ENCODE data around the gene GPRIN1. TPM values are rescaled to one million over a fixed set of nuclear protein-coding genes. Genes with fewer than 3 reads are reported as not detected.

Gene GPRIN1
- total RNA-seq, 2 donors from 2014 or later, result 0.27 to 2.0 TPM

- Histone ChIP-seq H3K4me3 (no peak overlapping the region), H3K4me1 (ENCODE audit: control insufficient read depth in 1 of 2, low read depth in 2 of 2) (no peaks in the 10 kb centered on the region), H3K27me3 (replicated peaks; ENCODE audit: insufficient read depth) (no peaks in the 10 kb centered on the region), H3K27ac (no peak overlapping the region), H3K36me3 (no peaks in the 10 kb centered on the region), H3K9me3 (no peaks in the 10 kb centered on the region)
- ATAC-seq (ENCODE audit: insufficient number of reproducible peaks, low FRiP score, low read depth), result no peak
- peak; percentile 71 for TF ChIP-seq CTCF (IDR thresholded peaks at IDR 0.05)
- DNase-seq (ENCODE audit: low spot score), result no peak
These were observed 36.2 kb downstream of the GPRIN1 start for GRCh38 chr5:176573564-176574296.

GRCh38 chr5:176570044-176570443 is 39.9 kb downstream of the GPRIN1 start:
- ATAC-seq (ENCODE audit: insufficient number of reproducible peaks, low FRiP score, low read depth), result no peak
- Histone ChIP-seq H3K36me3 (no peaks in the 10 kb centered on the region), H3K4me3 (no peak overlapping the region), H3K4me1 (ENCODE audit: control insufficient read depth in 1 of 2, low read depth in 2 of 2) (no peaks in the 10 kb centered on the region), H3K9me3 (no peaks in the 10 kb centered on the region), H3K27me3 (replicated peaks; ENCODE audit: insufficient read depth) (no peaks in the 10 kb centered on the region), H3K27ac (no peak overlapping the region)
- no peak for TF ChIP-seq CTCF (IDR thresholded peaks at IDR 0.05)
- no peak for DNase-seq (ENCODE audit: low spot score)

GRCh38 chr5:176568657-176569056 is 41.3 kb downstream of the GPRIN1 start:
- ATAC-seq (ENCODE audit: insufficient number of reproducible peaks, low FRiP score, low read depth), result no peak
- no peak for DNase-seq (ENCODE audit: low spot score)
- no peak for TF ChIP-seq CTCF (IDR thresholded peaks at IDR 0.05)
- H3K27me3 ChIP-seq (replicated peaks; ENCODE audit: insufficient read depth), result no peaks in the 10 kb centered on the region
- no peaks in the 10 kb centered on the region for H3K9me3 ChIP-seq
- no peak overlapping the region for H3K27ac ChIP-seq
- no peak overlapping the region for H3K4me3 ChIP-seq
- no peaks in the 10 kb centered on the region for H3K36me3 ChIP-seq
- H3K4me1 ChIP-seq (ENCODE audit: control insufficient read depth in 1 of 2, low read depth in 2 of 2), result no peaks in the 10 kb centered on the region

GRCh38 chr5:176565760-176566288 is 44.1 kb downstream of the GPRIN1 start:
- Histone ChIP-seq H3K27ac (no peak overlapping the region), H3K36me3 (no peaks in the 10 kb centered on the region), H3K4me3 (no peak overlapping the region), H3K27me3 (replicated peaks; ENCODE audit: insufficient read depth) (no peaks in the 10 kb centered on the region), H3K4me1 (ENCODE audit: control insufficient read depth in 1 of 2, low read depth in 2 of 2) (no peaks in the 10 kb centered on the region), H3K9me3 (no peaks in the 10 kb centered on the region)
- no peak for TF ChIP-seq CTCF (IDR thresholded peaks at IDR 0.05)
- no peak for ATAC-seq (ENCODE audit: insufficient number of reproducible peaks, low FRiP score, low read depth)
- no peak for DNase-seq (ENCODE audit: low spot score)

- TF ChIP-seq CTCF (IDR thresholded peaks at IDR 0.05), result no peak
- ATAC-seq (ENCODE audit: insufficient number of reproducible peaks, low FRiP score, low read depth), result no peak
- Histone ChIP-seq H3K9me3 (no peaks in the 10 kb centered on the region), H3K4me1 (ENCODE audit: control insufficient read depth in 1 of 2, low read depth in 2 of 2) (no peaks in the 10 kb centered on the region), H3K36me3 (no peaks in the 10 kb centered on the region), H3K27me3 (replicated peaks; ENCODE audit: insufficient read depth) (no peaks in the 10 kb centered on the region), H3K27ac (no peak overlapping the region), H3K4me3 (no peak overlapping the region)
- no peak for DNase-seq (ENCODE audit: low spot score)
These were observed 46.0 kb downstream of the GPRIN1 start for GRCh38 chr5:176564002-176564401.
